Hematopoietic multipotent progenitor cell (in vitro differentiated cells): ENCODE measurements around the gene KCNC3. TPM values are rescaled to one million over a fixed set of nuclear protein-coding genes. Genes with fewer than 3 reads are reported as not detected.

Experiments used
- DNase-seq, 3 donors: peaks; one replicate each; pipeline ENCODE4 v3.0.0-alpha.2; 2011 to 2015; ENCODE audit warnings: low read depth in 2 of 3, low spot score in 2 of 3
- total RNA-seq: library from RNA; depleted of rRNA; stranded (reverse); fragments of >200 nt; gene quantifications from one replicate; pipeline ENCODE4 v1.2.3, GENCODE V29; 2012

The KCNC3 gene
- total RNA-seq, 1 donor: 0.27 TPM

DNA sequence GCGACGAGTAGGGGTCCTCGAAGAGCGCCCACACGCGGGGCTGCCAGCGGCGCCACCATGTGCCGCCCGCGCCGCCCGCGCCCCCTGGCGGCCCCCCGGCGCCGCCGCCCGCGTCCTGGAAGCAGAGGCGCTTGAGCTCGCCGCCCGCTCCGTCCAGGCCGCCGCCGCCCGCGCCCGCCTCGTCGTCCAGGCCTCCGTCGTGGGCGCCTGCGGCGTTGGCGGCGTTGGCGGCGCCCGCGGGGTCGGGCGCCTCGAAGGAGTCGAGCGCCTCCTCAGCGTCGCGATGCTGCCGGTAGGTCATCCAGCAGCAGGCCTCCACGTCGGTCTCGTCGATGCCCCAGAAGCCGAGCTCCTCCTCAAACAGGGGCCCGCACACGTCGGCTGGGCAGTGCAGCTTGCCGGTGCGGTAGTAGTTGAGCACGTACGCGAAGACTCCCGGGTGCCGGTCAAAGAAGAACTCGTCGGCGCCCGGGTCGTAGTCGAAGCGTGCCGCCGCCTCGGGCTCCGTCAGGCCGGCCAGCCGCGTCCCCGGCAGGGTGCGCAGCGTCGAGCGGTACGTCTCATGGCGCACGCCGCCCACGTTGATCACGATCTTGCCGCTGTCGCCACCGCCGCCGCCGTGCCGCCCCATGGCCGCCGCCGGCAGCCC is 829 bp downstream of the KCNC3 start:
- no peak for DNase-seq

DNA sequence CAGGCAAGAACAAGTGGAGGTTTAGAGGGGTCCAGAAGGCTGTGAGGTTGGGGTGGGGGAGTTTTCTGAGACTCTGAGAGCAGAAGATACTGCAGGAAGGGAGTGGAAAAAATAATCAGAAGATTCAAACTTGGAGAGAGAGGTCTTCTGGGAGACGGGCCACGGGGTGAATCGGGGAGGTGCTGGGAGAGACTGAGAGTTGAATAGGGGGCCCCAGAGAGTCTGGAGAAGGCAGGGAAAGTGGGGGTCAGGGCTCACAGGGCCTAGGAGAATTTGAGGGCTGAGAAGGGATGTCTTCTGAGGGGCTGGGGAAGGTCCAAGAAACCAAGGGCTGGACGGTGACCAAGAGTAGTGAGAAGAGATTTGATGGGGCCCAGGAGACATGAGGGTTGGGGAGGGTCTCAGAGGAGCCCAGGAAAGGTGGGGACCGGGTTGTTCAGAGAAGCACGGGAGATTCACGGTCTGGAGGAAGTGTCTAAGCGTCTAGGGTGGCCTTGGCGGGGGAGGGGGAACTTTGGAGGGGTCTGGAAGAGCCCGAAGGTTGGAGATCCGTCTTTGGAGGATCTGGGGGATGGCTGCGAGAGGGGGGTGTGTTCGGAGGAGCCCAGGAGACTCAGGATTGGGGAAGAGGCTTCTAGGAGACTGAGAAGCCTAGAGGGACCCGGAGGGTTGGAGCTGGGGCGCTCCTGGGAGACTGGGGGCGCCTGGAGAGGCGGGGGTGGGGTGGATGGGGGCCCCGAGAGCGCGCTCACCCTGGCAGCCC is 1.5 kb downstream of the KCNC3 start:
- DNase-seq: no peak

DNA sequence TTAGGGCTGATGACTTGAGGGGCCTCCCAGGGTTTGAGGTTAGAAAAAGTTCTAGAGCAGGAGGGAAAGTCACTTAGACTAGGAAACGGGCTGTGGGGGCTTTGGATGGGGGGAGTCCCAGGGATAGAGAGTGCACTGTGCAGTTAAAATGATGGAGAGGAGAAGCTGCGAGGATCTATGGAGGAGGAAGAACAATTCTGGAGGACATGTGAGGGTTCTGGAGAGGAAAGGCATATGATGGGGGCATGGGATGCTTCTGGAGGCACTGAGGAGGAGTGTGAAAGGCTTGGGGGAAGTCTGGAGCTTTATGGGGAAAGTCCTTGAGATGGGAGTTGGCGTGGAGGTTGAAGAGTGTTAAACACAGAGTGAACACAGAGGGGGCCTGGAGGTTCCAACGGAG is 2.2 kb downstream of the KCNC3 start:
- DNase-seq: no peak

DNA sequence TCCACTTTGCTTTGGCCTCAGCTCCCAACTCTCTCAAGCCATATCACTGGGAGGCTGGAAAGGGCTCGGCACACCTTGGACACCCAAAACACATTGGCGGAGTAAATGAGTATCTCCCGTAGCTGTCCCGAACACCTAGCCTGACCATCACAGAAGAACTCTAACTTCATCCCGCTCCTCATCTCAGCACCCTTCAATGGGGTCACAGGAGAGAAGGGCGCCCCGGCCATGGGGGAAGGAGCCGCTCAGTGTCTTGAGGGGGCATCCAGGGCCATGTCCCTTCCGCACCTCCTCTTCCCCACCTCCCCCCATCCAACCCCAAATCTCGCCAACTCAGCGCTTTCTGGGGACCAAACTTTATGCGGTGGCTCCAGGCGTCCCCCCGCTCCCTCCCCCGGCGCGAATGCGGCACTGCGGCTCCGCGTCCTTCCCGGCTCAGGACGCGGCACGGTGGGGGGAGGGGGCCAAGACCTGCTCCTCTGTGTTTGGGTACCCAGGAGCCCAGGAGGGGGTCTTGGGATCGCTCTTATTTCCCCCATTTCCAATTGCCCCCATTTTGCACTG is 3.0 kb downstream of the KCNC3 start:
- no peak for DNase-seq

DNA sequence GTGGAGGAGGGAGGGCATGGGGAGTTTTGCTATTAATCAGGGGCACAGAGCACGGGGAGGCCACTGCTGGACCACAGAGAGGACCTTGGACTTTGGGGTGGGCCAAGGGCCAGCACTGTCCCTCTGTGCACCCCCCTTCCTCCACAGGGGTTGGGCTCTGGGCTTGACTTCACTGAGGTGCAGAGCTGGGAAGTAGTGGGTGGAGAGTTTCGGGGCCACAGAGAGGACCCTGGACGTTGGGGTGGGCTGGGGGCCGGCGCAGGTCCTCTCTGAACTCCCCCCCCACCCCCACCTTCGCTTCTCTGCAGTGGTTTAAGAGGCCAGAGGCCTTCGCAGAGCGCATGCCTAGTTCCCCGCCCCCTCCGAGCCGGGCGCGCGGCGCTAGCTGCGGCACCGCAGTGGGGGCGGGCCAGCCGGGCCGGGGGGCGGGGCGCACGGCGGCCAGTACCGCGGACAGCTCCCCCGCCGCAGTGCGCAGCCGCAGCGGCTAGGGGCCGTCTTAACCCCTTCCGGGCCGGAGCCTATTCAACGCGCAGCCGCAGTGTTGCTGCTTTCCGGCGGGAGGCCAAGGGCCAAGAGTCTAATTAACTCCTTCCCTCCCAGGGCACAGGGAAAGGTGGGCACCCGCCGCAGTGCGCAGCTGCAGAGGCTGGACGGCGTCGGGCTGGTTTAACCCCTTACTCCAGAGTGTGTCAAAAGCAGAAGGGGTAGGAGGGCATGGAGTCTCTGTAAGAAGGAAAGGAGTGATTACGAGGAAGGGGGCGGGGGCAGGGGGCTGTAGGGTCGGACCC is 3.7 kb downstream of the KCNC3 start:
- peak; percentile 49 to 70 (median 69) for DNase-seq

DNA sequence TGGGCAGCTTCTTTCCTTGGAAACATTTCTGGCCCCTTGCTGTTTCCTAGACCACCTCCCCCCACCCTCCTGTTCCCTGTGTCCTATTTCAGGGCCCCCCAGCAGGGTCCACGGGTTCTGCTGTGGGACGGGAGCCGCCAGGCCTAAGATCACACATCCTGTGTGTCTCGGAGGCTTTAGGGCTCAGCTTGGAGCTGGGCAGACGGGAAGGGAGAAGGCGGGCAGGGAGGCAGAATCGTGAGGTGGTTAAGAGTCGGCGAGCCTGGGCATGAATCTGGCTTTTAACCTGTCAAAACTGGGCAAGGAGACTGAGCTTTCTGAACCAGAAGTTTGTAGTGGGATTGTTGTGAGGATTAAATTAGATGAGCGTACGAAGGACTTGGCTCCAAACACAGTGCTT is 4.8 kb downstream of the KCNC3 start:
- DNase-seq: no peak

DNA sequence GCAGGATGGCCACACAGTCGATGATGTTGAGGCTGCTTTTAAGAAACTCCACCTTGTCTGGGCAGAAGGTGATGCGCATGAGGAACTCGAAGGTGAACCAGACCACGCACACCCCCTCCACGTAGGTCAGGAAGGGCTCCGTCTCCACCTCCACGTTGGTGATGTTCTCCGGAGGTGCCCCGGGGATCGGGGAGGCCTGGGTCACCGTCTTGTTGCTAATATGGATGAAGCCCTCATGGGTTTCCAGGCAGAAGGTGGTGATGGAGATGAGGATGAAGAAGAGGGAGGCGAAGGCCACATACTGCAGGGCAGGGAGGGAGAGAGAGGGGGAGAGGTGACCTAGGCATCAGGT is 5.4 kb downstream of the KCNC3 start:
- no peak for DNase-seq

DNA sequence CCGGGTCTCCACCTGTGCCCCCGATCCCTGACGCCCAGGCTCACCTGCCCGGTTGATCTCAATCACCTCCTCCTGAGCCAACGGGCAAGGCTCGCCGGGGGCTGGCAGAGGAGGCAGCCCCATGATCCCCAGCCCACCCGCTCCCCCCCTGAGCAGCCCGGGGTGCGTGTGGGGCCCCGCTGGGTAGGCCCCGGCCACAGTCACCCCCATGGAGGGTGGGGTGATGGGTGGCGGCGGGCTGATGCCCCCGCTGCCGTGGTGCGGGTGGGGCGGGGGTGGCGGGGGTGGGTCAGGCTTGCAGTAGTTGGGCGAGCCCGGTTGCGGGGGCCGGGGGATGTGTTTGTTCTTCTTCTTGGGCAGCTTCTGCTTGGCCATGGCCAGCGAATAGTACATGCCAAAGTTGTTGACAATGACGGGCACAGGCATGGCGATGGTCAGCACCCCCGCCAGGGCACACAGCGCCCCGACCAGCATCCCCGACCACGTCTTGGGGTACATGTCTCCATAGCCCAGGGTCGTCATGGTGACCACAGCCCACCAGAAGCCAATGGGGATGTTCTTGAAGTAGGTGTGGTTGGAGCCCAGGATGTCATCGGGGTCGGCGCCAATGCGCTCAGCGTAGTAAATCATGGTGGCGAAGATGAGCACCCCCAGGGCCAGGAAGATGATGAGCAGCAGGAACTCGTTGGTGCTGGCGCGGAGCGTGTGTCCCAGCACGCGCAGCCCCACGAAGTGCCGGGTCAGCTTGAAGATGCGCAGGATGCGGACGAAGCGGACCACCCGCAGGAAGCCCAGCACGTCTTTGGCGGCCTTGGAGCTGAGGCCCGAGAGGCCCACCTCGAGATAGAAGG is 6.0 kb downstream of the KCNC3 start:
- no peak for DNase-seq

DNA sequence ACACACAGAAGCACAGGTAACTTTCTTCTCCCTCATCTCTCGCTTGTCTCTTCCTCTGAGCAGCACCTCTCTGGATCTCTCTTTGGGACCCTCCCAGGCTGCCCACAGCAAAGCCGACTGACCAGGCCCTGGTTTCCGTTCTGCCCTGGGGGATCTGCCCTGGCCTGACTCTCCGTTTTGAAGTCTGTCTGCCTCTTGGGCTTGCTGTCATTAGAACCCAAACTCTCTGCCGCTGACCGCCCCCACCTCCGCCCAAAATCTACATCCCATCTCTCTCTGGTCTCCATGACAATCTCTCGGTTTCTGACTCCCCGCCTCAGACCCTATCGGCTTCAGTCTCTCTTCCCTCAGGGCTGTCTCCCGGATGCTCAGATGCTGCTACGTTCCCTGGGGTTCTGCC is 6.9 kb downstream of the KCNC3 start:
- DNase-seq: no peak

DNA sequence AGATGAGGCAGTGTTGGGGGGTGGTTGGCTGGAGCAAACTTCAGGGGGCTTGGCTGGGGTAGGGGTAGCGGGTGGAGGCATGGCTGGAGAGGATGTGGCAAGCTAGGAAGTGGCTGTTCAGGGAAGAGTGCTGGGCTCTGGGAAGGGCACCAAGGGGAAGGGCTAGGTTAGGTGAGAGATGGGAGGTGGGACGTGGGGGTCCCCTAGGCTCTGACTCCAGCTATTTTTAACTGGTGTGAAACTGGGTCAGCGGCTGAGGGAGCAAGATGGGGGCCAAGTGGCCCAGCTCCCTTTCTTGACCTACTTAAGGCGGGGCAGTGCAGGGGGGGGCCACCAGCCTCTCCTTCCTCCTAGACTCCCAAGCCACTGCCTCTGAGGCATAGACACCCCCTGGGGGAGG is 7.3 kb downstream of the KCNC3 start:
- no peak for DNase-seq

DNA sequence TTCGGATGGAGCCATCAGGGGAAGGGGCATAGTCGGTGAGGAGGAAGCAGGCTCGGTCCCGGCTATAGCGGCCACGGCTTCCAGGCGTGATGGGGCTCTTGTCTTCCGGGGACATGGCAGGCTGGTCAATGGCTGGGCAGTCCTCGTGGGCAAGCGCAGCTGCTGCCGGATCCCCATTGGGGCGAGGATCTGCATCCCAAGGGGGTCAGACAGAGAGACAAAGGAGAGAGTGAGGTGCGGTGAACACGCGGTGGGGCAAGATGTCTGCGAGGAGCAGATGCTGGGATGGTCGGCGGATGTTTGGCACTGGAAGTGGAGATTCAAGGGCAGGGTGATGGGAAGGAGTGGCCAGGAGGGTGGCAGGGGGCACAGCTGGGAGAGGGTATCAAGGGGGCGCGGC is 8.6 kb downstream of the KCNC3 start:
- no peak for DNase-seq

DNA sequence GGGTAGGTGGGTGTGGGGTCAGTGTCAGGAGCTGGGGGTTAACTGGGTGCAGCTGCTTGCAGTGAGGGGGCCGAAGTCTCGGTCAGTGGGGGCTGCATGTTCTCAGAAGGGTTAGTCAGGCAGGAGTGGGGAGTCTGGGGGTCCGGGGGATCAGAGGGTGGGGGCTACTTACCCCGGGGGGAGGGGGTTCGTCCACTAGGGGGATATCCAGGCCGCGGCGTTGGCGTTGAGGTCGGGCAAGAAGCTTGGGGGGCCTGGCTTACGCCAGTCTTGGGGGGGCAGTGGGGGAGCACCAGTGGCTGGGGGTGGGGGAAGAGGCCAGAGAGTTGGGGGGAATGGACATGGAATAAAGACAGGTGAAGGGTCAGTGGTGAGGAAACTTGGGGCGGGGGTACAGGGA is 9.1 kb downstream of the KCNC3 start:
- DNase-seq: no peak

DNA sequence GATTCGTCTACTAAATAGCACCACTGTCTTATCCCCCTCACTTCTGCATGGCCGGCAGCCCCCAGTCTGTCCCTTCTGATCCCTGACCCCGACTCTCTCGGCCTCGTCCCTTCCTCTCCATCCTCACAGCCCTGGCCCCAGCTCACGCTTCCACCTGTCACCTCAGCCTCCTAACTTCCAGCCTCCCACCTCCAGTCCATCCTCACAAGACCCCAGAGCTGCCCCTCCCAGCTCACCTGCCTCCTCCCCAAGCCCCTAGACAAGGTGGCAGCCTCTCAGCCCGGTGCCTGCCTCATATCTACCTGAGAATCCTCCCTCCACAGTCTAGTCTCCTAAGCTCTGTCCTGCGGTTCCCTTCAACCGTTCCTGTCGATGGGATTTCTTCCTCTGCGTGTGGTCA is 10.0 kb downstream of the KCNC3 start:
- DNase-seq: no peak

DNA sequence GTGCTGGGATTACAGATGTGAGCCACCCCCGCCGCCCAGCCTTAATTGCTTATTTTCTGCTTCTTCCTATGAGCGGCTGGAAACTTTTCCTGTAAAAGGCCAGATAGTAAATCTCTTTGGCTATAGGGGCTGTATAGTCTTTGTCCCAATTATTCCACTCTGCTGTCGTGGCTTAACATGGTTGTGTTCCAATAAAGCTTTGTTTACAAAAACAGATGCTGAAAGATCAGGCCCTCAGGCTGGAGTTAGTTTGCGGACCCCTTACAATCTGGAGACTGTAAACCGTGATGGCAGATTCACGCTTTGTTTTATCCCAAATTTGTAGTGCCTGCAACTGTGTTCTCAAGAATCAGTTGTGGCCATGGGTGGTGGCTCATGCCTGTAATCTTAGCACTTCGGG is 10.7 kb downstream of the KCNC3 start:
- no peak for DNase-seq

DNA sequence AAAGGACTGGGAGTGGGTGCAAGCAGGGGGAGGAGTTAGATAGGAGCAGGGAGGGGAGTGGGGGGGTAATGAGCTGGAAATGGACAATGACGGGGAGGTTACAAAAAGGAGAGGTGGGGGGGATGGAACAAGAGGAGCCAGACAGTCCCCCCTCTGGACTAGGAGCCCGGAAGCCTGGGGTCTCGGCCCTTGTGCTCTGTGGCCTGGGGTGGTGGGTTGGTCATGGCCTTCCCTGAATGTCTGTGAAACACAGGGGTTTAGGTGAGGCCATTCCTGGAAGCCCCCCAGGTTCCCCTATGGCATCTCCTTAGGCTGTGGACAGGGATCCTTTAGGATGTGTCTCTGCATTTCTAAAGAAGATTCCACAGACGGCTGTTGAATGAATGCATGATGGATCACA is 12.1 kb downstream of the KCNC3 start:
- DNase-seq: no peak

DNA sequence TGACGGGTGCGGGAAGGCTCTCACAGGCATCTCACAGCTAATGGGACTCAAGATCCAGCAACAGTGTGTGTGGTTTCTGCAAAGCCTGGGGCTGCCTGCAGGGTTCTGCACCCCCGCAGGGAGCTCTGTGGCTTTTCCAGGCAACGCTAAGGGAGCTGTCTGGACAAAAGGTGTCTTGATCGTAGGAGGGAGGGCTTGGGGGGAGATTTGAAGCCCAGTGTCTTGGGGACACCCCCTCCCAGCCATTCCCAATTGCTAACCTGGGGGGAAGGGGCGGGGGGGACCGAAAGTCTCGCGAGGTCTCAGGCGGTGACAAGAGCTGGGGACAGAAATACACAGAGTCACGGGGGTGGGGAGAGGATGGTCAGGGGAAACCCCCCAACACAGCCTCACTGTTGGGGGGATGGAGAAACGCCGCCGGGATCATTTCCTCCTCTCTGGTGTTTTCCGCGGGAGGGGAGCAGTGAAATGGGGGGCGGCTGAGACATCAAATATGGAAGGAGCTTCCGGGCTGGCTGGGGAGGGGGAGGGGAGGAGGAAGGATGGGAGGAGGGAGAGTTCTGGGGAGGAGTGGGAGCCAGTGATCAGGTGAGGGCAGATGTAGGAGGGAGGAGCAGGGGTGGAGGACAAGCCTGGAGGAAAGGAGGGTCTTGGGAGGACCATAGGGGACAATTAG is 13.3 kb downstream of the KCNC3 start:
- DNase-seq: no peak

DNA sequence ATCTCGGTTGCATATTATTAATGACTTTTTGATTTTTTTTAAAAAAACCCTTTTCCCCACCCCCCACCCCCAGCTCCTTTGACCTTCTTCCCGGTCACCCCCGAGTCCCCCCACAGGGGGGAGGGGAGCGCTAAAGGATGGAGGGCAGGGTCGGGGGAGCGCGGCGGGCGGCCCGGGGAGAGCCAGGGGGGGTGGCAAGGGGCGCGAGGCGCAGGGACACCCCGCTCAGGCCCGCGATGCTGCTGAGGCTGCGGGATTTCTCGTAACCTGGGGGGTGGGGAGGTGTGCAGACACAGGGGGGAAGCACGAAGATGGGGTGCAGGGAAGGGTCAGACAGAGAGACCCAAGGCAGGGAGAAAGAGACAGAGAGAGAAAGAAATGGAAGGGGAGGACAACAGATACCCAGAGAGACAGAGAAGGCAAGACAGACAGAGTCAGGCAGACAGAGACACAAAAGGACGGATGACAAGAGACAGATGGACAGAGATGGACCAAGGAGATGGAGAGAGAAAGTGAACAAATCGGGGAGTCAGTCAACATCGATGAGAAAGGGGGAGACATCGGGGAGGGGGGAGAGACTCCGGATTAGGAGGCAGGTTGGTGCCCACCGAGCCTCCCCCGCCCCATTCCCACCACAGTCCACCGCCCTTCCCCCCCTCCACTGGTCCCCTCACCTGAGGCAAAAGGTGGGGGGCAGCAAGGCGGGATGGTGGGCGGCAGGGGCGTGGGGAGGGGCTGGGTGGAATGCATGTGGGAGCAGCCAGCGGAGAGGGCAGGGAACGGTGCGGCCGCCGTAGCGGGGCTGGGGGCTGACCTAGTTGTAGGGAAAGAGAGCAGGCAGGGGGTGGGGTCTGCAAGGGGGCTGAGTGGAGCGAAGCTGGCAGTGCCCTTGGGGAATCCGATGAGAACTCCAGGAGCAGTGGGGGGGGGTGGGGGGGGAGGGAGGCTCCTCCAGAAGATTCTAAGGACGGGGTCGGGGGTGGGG is 14.2 kb downstream of the KCNC3 start:
- no peak for DNase-seq

DNA sequence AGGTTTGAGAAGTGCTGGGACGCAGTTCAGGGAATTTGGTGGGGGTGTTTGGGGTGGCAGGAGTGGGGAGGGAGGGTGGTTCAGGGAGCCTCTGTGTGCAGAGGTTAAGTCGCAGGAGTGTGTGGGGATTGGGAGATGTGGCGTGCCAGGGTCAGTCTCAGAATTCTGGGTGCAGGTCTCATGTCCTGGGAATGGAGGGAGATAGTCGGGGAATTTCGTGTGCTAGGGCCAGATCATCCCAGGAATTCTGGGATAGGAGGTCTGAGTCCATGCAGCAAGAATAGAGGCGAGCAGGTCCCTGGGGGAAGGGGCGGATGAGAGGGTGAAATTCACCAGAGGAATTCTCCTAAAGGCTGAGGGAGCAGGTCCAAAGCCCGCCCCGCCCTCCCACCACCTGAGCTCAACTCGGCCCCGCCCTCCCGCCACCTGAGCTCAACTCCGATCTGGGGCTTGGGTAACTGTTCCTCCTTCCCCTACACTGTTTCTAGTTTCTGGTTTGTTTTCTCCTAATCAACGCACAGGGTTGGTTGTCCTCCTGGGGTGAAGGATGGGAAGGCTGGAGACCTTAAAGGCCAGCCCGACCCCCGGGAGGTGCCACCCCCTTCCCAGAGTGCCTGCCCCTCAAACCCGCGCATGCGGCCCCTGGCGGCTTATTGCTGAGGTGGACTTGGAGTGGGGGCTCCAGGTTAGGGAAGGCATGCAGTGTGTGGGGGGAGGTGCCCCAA is 15.2 kb downstream of the KCNC3 start:
- DNase-seq: no peak
